ENCODE data around the gene VSTM4.

VSTM4 gene

DNA sequence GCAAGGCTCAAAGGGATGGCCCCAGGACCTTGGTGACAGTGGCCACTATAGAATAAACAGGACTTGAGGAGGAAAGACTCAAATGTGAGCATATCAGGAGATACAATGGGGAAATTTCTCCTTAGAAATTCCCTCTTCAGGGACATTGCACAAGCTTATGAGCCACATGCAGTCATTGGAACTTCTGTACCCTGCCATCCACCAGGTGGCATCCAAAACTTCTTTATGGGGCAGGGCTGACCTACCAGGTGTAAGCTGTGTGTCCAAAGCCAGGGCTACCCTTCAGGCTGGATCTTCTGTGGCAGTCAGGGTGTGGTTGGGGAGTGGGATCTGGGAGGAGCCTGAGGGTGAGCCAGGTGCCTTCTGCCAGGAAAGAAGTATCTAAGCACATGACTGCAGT is 139.1 kb downstream of the VSTM4 start:
- no peaks in the 10 kb centered on the region for H3K4me1 ChIP-seq (ENCODE audit: insufficient read depth, low read length)
- no peak overlapping the region for H3K9ac ChIP-seq (ENCODE audit: low read depth, low read length)
- no peak for TF ChIP-seq EZH2 (IDR thresholded peaks at IDR 0.05; ENCODE audit: borderline replicate concordance, low read depth, low read length, severe bottlenecking)
- TF ChIP-seq, protein P1, sequence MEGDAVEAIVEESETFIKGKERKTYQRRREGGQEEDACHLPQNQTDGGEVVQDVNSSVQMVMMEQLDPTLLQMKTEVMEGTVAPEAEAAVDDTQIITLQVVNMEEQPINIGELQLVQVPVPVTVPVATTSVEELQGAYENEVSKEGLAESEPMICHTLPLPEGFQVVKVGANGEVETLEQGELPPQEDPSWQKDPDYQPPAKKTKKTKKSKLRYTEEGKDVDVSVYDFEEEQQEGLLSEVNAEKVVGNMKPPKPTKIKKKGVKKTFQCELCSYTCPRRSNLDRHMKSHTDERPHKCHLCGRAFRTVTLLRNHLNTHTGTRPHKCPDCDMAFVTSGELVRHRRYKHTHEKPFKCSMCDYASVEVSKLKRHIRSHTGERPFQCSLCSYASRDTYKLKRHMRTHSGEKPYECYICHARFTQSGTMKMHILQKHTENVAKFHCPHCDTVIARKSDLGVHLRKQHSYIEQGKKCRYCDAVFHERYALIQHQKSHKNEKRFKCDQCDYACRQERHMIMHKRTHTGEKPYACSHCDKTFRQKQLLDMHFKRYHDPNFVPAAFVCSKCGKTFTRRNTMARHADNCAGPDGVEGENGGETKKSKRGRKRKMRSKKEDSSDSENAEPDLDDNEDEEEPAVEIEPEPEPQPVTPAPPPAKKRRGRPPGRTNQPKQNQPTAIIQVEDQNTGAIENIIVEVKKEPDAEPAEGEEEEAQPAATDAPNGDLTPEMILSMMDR (IDR thresholded peaks at IDR 0.05; ENCODE audit: borderline replicate concordance, extremely low read depth, low read length, poor library complexity, severe bottlenecking), result peak; percentile 19
- no peaks in the 10 kb centered on the region for H3K27me3 ChIP-seq (ENCODE audit: insufficient read depth, low read length, poor library complexity)
- no peak for DNase-seq
- H3K27ac ChIP-seq (ENCODE audit: low read length), result no peak overlapping the region
- H3K9me3 ChIP-seq (ENCODE audit: insufficient read depth, low read length, severe bottlenecking), result no peaks in the 10 kb centered on the region
- no peak overlapping the region for H3K4me2 ChIP-seq (ENCODE audit: insufficient read depth, low read length)
- no peak overlapping the region for H3K4me3 ChIP-seq (ENCODE audit: low read depth in 1 of 2, low read length in 2 of 2)
- no peak overlapping the region for H2AFZ ChIP-seq (ENCODE audit: low read depth, low read length)
- H3K79me2 ChIP-seq (ENCODE audit: insufficient read depth, low read length), result no peaks in the 10 kb centered on the region
- no peaks in the 10 kb centered on the region for H3K36me3 ChIP-seq (ENCODE audit: insufficient read depth, low read length)
- H4K20me1 ChIP-seq (ENCODE audit: insufficient read depth, low read length), result no peaks in the 10 kb centered on the region
- ATAC-seq (ENCODE audit: insufficient read depth, low read depth), result no peak

DNA sequence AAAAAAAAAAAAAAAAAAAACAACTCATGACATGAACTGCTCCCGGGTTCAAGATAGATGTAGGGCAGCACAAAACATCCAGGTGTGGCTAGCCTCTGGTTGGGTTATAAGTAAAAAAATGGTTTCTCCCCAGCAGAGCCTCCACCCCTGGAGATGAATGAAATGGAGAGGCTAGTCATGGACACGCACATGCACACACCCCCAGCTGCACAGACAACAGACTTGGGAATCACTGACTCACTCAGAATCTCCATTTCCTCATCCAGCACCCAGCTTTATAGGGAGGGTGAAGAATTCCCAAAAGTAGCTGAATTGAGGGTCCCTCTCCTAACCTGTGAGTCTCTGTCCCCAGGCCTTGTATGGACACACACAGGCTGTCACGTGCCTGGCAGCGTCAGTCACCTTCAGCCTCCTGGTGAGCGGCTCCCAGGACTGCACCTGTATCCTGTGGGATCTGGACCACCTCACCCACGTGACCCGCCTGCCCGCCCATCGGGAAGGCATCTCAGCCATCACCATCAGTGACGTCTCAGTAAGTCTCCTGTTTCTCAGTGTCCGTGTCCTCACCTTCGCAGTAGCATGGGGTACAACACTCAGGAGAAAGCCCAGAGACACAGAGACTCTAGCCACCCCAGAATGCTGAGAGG is 140.7 kb downstream of the VSTM4 start:
- H3K79me2 ChIP-seq (ENCODE audit: insufficient read depth, low read length), result no peaks in the 10 kb centered on the region
- no peaks in the 10 kb centered on the region for H3K36me3 ChIP-seq (ENCODE audit: insufficient read depth, low read length)
- H4K20me1 ChIP-seq (ENCODE audit: insufficient read depth, low read length), result no peaks in the 10 kb centered on the region
- no peaks in the 10 kb centered on the region for H3K4me1 ChIP-seq (ENCODE audit: insufficient read depth, low read length)
- no peak overlapping the region for H3K4me3 ChIP-seq (ENCODE audit: low read depth in 1 of 2, low read length in 2 of 2)
- ATAC-seq (ENCODE audit: insufficient read depth, low read depth) (no peak), DNase-seq (no peak)
- H3K4me2 ChIP-seq (ENCODE audit: insufficient read depth, low read length), result no peak overlapping the region
- H3K27me3 ChIP-seq (ENCODE audit: insufficient read depth, low read length, poor library complexity), result no peaks in the 10 kb centered on the region
- no peak overlapping the region for H2AFZ ChIP-seq (ENCODE audit: low read depth, low read length)
- H3K9ac ChIP-seq (ENCODE audit: low read depth, low read length), result no peak overlapping the region
- H3K9me3 ChIP-seq (ENCODE audit: insufficient read depth, low read length, severe bottlenecking), result no peaks in the 10 kb centered on the region
- H3K27ac ChIP-seq (ENCODE audit: low read length), result no peak overlapping the region
- TF ChIP-seq, protein P1 (IDR thresholded peaks at IDR 0.05; ENCODE audit: borderline replicate concordance, extremely low read depth, low read length, poor library complexity, severe bottlenecking), result no peak
- TF ChIP-seq EZH2 (IDR thresholded peaks at IDR 0.05; ENCODE audit: borderline replicate concordance, low read depth, low read length, severe bottlenecking), result no peak

DNA sequence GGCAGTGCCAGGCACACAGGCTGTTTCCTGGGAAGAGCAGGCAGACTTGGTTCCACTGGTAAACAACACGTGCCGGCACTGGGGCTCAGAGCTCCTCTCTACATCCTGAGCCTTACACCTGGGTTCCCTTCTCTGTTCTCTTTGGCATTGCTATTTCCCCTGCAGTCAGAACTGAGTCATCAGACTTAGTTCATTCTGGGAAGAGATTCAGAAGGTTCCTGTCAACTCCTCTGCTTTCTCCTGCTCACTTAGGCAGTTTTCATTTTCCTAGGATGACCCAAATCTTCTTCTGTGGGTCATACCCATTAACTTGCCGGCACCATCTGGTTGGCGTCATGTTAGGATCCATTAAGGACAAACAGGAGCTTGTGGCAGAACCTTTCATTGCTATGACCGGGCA is 142.3 kb downstream of the VSTM4 start:
- no peak overlapping the region for H2AFZ ChIP-seq (ENCODE audit: low read depth, low read length)
- no peaks in the 10 kb centered on the region for H4K20me1 ChIP-seq (ENCODE audit: insufficient read depth, low read length)
- no peaks in the 10 kb centered on the region for H3K27me3 ChIP-seq (ENCODE audit: insufficient read depth, low read length, poor library complexity)
- H3K4me1 ChIP-seq (ENCODE audit: insufficient read depth, low read length), result no peaks in the 10 kb centered on the region
- no peak for ATAC-seq (ENCODE audit: insufficient read depth, low read depth)
- no peaks in the 10 kb centered on the region for H3K36me3 ChIP-seq (ENCODE audit: insufficient read depth, low read length)
- H3K9me3 ChIP-seq (ENCODE audit: insufficient read depth, low read length, severe bottlenecking), result no peaks in the 10 kb centered on the region
- no peaks in the 10 kb centered on the region for H3K79me2 ChIP-seq (ENCODE audit: insufficient read depth, low read length)
- H3K4me2 ChIP-seq (ENCODE audit: insufficient read depth, low read length), result no peak overlapping the region
- TF ChIP-seq, protein P1 (IDR thresholded peaks at IDR 0.05; ENCODE audit: borderline replicate concordance, extremely low read depth, low read length, poor library complexity, severe bottlenecking), result no peak
- no peak for TF ChIP-seq EZH2 (IDR thresholded peaks at IDR 0.05; ENCODE audit: borderline replicate concordance, low read depth, low read length, severe bottlenecking)
- no peak overlapping the region for H3K4me3 ChIP-seq (ENCODE audit: low read depth in 1 of 2, low read length in 2 of 2)
- H3K27ac ChIP-seq (ENCODE audit: low read length), result no peak overlapping the region
- no peak overlapping the region for H3K9ac ChIP-seq (ENCODE audit: low read depth, low read length)
- no peak for DNase-seq

Measured in DND-41 (cell line).